SHP77 treated with DMSO at 0.1 percent for 48 hours (cell line): ENCODE data around the gene ANKRD13A.
A peak's percentile ranks its signal among the peaks of the same experiment; 100 is the strongest.
"Not testable (repeated sequence)": the region's sequence is repeated elsewhere in the genome, so short reads cannot be mapped to it uniquely, and the experiment has no call there.

Experiments
- DNase-seq: peaks from one replicate; lab custom pipeline; 2025; lab: John Stamatoyannopoulos, UW

ANKRD13A gene

GRCh38 chr12:110007881-110008280 is 8.7 kb downstream of the ANKRD13A start:
- DNase-seq = no peak

GRCh38 chr12:110008681-110009398 is 9.6 kb downstream of the ANKRD13A start:
- DNase-seq = not testable (repeated sequence)

- DNase-seq = no peak
Measured at GRCh38 chr12:110010853-110011723, 11.9 kb downstream of the ANKRD13A start.

GRCh38 chr12:110012137-110012536 is 12.9 kb downstream of the ANKRD13A start:
- DNase-seq = no peak

- no peak for DNase-seq
Measured at GRCh38 chr12:110012659-110013058, 13.4 kb downstream of the ANKRD13A start.

GRCh38 chr12:110015132-110015531 is 15.9 kb downstream of the ANKRD13A start:
- DNase-seq = no peak

GRCh38 chr12:110020956-110021355 is 21.7 kb downstream of the ANKRD13A start:
- no peak for DNase-seq

GRCh38 chr12:110023059-110023980 is 24.1 kb downstream of the ANKRD13A start:
- DNase-seq = no peak

- no peak for DNase-seq
Measured at GRCh38 chr12:110024051-110024450, 24.8 kb downstream of the ANKRD13A start.

- no peak for DNase-seq
Measured at GRCh38 chr12:110028323-110028722, 29.1 kb downstream of the ANKRD13A start.

GRCh38 chr12:110029290-110029815 is 30.1 kb downstream of the ANKRD13A start:
- DNase-seq = no peak

- DNase-seq = no peak
Measured at GRCh38 chr12:110033888-110034287, 34.7 kb downstream of the ANKRD13A start.

- DNase-seq = no peak
Measured at GRCh38 chr12:110035534-110036104, 36.4 kb downstream of the ANKRD13A start.

- no peak for DNase-seq
Measured at GRCh38 chr12:110037315-110037714, 38.1 kb downstream of the ANKRD13A start.

GRCh38 chr12:110038741-110039084 is 39.5 kb downstream of the ANKRD13A start:
- DNase-seq = no peak

- DNase-seq = no peak
Measured at GRCh38 chr12:110039085-110039807, 40.0 kb downstream of the ANKRD13A start.

- DNase-seq = peak; percentile 53
Measured at GRCh38 chr12:110042264-110042663, 43.0 kb downstream of the ANKRD13A start.

- no peak for DNase-seq
Measured at GRCh38 chr12:110046451-110047187, 47.4 kb downstream of the ANKRD13A start.

GRCh38 chr12:110047297-110047940 is 48.2 kb downstream of the ANKRD13A start:
- no peak for DNase-seq
